ENCODE data around the gene BEX3. TPM values are rescaled to one million over a fixed set of nuclear protein-coding genes. Genes with fewer than 3 reads are reported as not detected.
A peak's percentile ranks its signal among the peaks of the same experiment; 100 is the strongest.

BEX3 gene
- 100 to 1,000 TPM in 1 of 4 donors, 10 to 100 TPM in 2, 1 to 10 TPM in 1; 9.1 to 102 (median 17.9) TPM for total RNA-seq

GRCh38 chrX:103376118-103376978 lies at the start of gene BEX3:
BEX3 (plus strand) TSS chrX:103376538; CDS start chrX:103377522, 984 bp downstream.
- no peak for TF ChIP-seq POLR2A (IDR thresholded peaks at IDR 0.05)
- TF ChIP-seq, protein P1, sequence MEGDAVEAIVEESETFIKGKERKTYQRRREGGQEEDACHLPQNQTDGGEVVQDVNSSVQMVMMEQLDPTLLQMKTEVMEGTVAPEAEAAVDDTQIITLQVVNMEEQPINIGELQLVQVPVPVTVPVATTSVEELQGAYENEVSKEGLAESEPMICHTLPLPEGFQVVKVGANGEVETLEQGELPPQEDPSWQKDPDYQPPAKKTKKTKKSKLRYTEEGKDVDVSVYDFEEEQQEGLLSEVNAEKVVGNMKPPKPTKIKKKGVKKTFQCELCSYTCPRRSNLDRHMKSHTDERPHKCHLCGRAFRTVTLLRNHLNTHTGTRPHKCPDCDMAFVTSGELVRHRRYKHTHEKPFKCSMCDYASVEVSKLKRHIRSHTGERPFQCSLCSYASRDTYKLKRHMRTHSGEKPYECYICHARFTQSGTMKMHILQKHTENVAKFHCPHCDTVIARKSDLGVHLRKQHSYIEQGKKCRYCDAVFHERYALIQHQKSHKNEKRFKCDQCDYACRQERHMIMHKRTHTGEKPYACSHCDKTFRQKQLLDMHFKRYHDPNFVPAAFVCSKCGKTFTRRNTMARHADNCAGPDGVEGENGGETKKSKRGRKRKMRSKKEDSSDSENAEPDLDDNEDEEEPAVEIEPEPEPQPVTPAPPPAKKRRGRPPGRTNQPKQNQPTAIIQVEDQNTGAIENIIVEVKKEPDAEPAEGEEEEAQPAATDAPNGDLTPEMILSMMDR (IDR thresholded peaks at IDR 0.05) = no peak
- no peaks in the 10 kb centered on the region for H3K36me3 ChIP-seq
- H3K4me3 ChIP-seq = peak within 1 kb of the TSS; percentile 42 to 70 (median 54)
- H3K27ac ChIP-seq = peak within 1 kb of the TSS; percentile 32 to 80 (median 69)
- no peaks in the 10 kb centered on the region for H3K4me1 ChIP-seq
- DNase-seq = peak in 2 of 3 donors; percentile 48 to 53
- H3K9me3 ChIP-seq = no peaks in the 10 kb centered on the region
- H3K27me3 ChIP-seq = no peaks in the 10 kb centered on the region

DNA sequence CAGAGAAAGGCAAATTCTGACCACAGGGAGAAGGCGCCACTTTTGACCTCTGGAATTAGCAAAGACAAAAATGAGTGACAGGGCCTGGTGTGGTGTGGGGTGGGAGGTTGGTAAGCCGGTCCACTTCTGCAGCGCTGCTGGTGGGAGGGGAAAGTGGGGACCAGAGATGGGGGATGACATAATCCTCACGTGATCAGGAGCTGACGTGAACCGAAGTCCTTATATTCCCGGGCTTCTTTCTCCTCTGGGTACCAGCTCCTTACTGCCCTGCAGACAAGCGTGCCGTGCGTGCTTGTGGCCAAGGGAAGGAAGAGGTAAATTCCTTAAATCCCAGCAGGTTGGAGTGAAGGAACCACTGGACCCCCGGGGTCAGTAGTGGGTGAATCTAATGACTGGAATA lies 46.3 kb upstream of the BEX3 start, which contains the start of gene TCEAL7:
Gene TCEAL7 (plus strand): TSS at position 249 of the 400 bp plus-strand sequence. CDS start 1,165 bp downstream, outside the sequence.
- Histone ChIP-seq H3K4me1 (no peaks in the 10 kb centered on the region), H3K4me3 (peak within 1 kb of the TSS in 2 of 4 donors; percentile 11 to 35), H3K36me3 (no peaks in the 10 kb centered on the region), H3K9me3 (no peaks in the 10 kb centered on the region), H3K27me3 (no peaks in the 10 kb centered on the region), H3K27ac (peak within 1 kb of the TSS in 1 of 4 donors; percentile 12)
- no peak for DNase-seq
- TF ChIP-seq, protein P1 (IDR thresholded peaks at IDR 0.05) = no peak
- TF ChIP-seq POLR2A (IDR thresholded peaks at IDR 0.05) = no peak

- H3K4me1 ChIP-seq = no peaks in the 10 kb centered on the region
- no peak for TF ChIP-seq POLR2A (IDR thresholded peaks at IDR 0.05)
- TF ChIP-seq, protein P1 (IDR thresholded peaks at IDR 0.05) = no peak
- H3K9me3 ChIP-seq = no peaks in the 10 kb centered on the region
- peak overlapping the region in 1 of 4 donors; percentile 35 for H3K4me3 ChIP-seq
- no peaks in the 10 kb centered on the region for H3K27me3 ChIP-seq
- no peaks in the 10 kb centered on the region for H3K36me3 ChIP-seq
- DNase-seq = no peak
- peak overlapping the region in 1 of 4 donors; percentile 12 for H3K27ac ChIP-seq
Measured at GRCh38 chrX:103330681-103331288, 45.6 kb upstream of the BEX3 start.

DNA sequence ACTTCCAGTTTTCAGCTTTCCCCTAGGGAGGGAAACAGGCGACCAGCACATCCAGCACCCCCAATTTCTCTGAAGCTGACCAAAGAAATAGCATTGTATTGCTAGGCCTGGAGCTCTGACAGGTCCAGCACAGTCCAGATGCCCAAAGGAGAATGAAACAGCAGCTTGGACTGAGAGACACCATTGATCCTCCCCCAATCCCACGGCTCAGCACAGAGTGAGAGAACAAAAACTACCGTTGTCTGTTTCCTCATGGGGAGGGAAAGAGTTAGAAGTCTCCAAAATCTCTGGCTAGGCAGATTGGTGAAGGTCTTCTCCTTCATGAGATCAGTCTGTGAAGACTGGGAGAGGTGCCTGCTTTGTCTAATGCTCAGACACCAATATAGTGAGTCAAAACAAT lies 37.7 kb upstream of the BEX3 start:
- H3K36me3 ChIP-seq = no peaks in the 10 kb centered on the region
- no peaks in the 10 kb centered on the region for H3K4me1 ChIP-seq
- no peak overlapping the region for H3K4me3 ChIP-seq
- H3K27me3 ChIP-seq = no peaks in the 10 kb centered on the region
- H3K27ac ChIP-seq = no peak overlapping the region
- H3K9me3 ChIP-seq = no peaks in the 10 kb centered on the region
- no peak for DNase-seq
- TF ChIP-seq, protein P1 (IDR thresholded peaks at IDR 0.05) = no peak
- TF ChIP-seq POLR2A (IDR thresholded peaks at IDR 0.05) = no peak

DNA sequence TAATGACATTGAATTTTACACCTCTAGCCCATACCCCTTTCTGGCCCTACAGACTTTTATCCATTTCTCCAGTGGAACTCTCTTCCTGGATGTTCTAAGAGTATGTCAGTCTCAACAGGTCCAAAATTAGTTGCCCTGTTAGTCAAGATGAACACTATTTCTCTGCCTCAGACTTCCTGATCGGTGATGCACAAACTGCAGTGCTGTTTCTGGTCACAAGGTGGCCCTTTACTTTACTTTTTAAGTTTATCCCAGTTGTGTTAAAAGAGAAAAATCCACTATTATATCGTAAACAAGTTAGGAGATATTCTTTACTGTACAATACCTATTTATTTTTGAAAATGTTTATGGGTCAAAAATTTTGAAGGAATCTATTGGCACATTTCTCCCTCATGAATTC lies 33.2 kb upstream of the BEX3 start:
- Histone ChIP-seq H3K4me3 (no peak overlapping the region), H3K27ac (no peak overlapping the region), H3K36me3 (no peaks in the 10 kb centered on the region), H3K4me1 (no peaks in the 10 kb centered on the region), H3K27me3 (no peaks in the 10 kb centered on the region), H3K9me3 (no peaks in the 10 kb centered on the region)
- DNase-seq = peak in 1 of 3 donors; percentile 68
- TF ChIP-seq POLR2A (IDR thresholded peaks at IDR 0.05) = no peak
- TF ChIP-seq, protein P1 (IDR thresholded peaks at IDR 0.05) = peak; percentile 10 to 64 (median 46)
